Kidney epithelial cell (primary cell): Measurements from ENCODE around the gene C2orf42. TPM values are rescaled to one million over a fixed set of nuclear protein-coding genes. Genes with fewer than 3 reads are reported as not detected.
"Not testable (repeated sequence)": the region's sequence is repeated elsewhere in the genome, so short reads cannot be mapped to it uniquely, and the experiment has no call there.

Source experiments
- DNase-seq: peaks from one replicate; pipeline ENCODE4 v3.0.0-alpha.2; 2010; ENCODE audit warnings: low read depth
- H3K27me3 ChIP-seq: 2 replicates; pipeline ENCODE4 v1.6.0; 2011; ENCODE audit warnings: low read length; ENCODE audit not compliant: control insufficient read depth, insufficient read depth
- H3K36me3 ChIP-seq: 2 replicates; pipeline ENCODE4 v1.5.1; 2011; ENCODE audit warnings: low read length; ENCODE audit not compliant: control insufficient read depth, insufficient read depth
- H3K4me3 ChIP-seq: 2 replicates; pipeline ENCODE4 v1.5.1; 2011; ENCODE audit warnings: low read depth, mild to moderate bottlenecking, control low read depth, low read length
- CTCF ChIP-seq: IDR thresholded peaks from 2 replicates; pipeline ENCODE4 v1.5.1; 2011; ENCODE audit warnings: mild to moderate bottlenecking, moderate library complexity, low read length, control low read depth, inconsistent platforms; ENCODE audit not compliant: insufficient read depth, poor library complexity, severe bottlenecking
- total RNA-seq: library from RNA; depleted of rRNA; stranded (reverse); fragments of >200 nt; gene quantifications from 2 replicates; pipeline ENCODE4 v1.2.3, GENCODE V29; 2015

Gene C2orf42
- total RNA-seq, 1 donor from 2014 or later: 9.1 TPM

GRCh38 chr2:70116936-70117552 is 73.8 kb downstream of the C2orf42 start:
- H3K4me3 ChIP-seq: no peak overlapping the region
- no peak for DNase-seq
- no peaks in the 10 kb centered on the region for H3K36me3 ChIP-seq
- no peaks in the 10 kb centered on the region for H3K27me3 ChIP-seq
- TF ChIP-seq CTCF: no peak

GRCh38 chr2:70115646-70116442 is 75.0 kb downstream of the C2orf42 start:
- Histone ChIP-seq H3K4me3 (no peak overlapping the region), H3K27me3 (no peaks in the 10 kb centered on the region), H3K36me3 (no peaks in the 10 kb centered on the region)
- no peak for TF ChIP-seq CTCF
- no peak for DNase-seq

- TF ChIP-seq CTCF: no peak
- Histone ChIP-seq H3K4me3 (no peak overlapping the region), H3K27me3 (no peaks in the 10 kb centered on the region), H3K36me3 (no peaks in the 10 kb centered on the region)
- DNase-seq: no peak
These were observed 77.3 kb downstream of the C2orf42 start for GRCh38 chr2:70113359-70114070.

GRCh38 chr2:70111752-70112591 is 78.8 kb downstream of the C2orf42 start:
- no peak for DNase-seq
- no peaks in the 10 kb centered on the region for H3K27me3 ChIP-seq
- no peak for TF ChIP-seq CTCF
- no peak overlapping the region for H3K4me3 ChIP-seq
- no peaks in the 10 kb centered on the region for H3K36me3 ChIP-seq

GRCh38 chr2:70110397-70110796 is 80.4 kb downstream of the C2orf42 start:
- not testable (repeated sequence) for H3K36me3 ChIP-seq, H3K4me3 ChIP-seq, DNase-seq, H3K27me3 ChIP-seq

- H3K27me3 ChIP-seq, DNase-seq, H3K36me3 ChIP-seq, H3K4me3 ChIP-seq: not testable (repeated sequence)
These were observed 84.7 kb downstream of the C2orf42 start for GRCh38 chr2:70106138-70106537.
